NCI-H526 treated with DMSO at 0.1 percent for 48 hours (cell line): Measurements from ENCODE around the gene COL5A1.

ENCODE experiments used
- DNase-seq: peaks from one replicate; lab custom pipeline; 2025; lab: John Stamatoyannopoulos, UW

COL5A1 gene

DNA sequence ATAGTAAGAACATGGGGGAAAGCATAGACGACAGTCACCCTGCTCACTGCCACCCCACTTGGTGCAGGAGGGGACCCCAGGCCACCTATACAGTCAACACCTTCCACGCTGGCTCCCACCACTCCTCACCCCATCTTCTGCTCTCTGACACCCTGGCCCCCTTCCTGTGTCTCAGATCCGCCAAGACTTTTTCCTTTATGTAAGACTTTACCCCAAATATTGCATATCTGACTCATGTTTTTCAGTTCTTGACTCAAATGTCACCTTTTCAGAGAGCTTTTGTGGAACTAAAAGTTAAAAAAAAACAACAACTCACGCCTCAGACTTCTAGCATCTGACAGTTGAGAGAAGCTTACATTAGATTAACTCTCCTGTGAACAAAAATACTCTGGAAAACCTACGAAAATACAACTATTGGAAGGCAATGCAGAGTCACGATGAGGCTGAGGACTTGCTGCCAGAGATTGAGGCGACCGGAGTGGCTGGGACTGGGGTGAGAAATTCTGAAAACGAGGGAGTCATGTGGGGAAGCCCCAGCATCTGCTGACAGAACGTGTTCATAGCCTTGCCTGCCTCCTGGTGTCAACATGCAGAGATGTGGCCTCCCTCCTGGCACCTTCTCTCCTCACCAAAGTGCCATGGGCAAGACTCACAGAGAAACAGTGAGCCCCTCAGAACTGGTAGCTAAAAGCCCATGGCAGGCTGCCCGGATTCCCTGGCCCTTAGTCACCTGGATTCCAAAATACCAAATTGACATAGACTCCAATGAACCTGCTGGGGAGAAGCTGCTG is 216.6 kb downstream of the COL5A1 start:
- DNase-seq: no peak

DNA sequence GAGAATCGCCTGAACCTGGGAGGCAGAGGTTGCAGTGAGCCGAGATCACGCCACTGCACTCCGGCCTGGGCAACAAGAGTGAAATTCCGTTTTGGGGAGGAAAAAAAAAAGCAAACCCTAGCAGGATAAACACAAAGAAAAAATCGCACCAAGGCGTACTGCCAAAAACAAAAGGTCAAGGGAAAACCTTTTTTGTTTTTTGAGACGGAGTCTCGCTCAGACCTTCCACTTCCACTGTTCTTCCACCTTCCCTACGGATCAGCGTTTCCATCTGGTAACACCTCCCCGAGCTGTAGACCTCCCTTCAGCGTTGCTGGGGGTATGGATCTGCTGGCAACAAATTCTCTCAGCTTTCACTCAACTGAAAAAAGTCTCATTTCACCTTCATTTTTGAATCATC is 218.9 kb downstream of the COL5A1 start:
- no peak for DNase-seq

DNA sequence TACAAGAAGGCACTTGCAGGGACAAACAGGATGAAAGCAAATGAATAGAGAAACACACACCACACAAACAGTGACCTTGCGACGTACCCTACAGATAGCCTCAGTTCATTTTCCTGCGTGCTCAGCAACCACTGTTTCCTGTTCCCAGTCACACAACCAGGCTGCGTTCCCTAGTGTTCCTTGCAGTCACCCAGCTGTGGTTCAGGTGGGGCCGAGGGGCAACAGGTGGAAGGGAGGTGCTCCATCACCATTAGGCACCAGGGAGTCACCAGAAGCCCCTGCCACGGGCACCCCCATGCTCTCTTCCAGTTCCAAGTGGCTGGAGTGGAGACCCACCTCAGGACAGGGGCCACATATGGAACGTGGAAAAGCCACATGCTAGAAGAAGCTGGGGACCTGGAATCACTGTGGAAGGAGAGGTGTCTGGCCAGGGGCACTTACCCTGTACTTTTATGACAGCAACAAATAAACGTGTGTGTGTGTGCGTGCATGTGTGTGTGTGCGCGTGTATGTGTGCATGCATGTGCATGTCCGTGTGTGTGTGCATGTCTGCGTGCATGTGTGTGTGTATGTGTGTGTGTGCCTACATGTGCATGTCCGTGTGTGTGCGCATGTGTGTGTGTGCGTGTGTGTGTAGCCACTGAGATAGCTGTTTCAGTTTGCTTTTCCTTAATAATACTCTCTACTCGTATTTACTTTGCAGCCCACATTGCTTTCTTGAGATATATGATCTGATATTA is 220.2 kb downstream of the COL5A1 start:
- DNase-seq: no peak

DNA sequence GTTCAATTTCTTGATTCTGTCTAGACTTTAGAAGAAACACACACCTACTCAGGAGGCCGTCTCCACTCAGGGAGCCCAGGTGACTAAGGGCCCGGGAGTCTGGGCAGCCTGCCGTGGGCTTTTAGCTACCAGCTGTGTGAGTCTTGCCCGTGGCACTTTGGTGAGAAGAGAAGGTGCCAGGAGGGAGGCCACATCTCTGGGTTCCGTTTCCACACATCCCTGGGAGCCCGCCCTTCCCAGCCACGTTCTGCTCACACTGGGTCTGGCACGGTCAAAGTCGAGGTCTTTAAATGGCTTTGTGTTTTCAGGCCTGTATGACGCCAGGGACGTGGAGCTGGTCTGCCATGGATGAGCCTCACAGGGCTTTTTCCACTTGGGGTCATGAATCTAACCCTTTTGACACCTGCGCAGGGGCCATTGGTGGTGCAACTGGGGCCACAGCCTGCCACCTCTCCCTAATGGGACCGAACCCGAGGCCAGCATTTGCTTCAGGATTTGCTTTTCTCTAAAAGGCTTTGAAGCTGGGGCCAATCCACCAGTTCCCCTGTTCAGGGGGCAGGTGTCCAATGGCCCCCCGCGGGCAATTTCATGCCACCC is 221.8 kb downstream of the COL5A1 start:
- DNase-seq: no peak

- DNase-seq: no peak
Observed at GRCh38 chr9:134863941-134864820, 222.6 kb downstream of the COL5A1 start.

DNA sequence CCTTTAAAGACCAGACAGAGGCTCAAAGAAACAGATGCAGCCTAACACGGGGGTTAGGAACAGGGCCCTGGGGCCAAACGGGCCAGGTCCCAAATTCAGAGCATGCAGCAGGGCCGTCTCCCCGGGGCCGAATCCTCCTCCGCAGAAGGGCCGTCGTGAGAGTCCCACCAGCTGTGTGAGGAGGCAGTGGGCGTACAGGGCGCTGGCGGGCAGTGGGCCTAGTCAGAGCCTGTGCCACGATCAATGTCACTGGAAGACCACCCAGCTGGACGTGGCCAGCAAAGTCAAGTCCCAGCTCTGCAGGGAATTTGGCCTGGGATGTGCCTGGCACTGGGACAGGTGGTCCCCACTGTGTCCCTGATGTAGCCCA is 223.2 kb downstream of the COL5A1 start:
- DNase-seq: no peak

- no peak for DNase-seq
Observed at GRCh38 chr9:134867917-134868750, 226.5 kb downstream of the COL5A1 start.

DNA sequence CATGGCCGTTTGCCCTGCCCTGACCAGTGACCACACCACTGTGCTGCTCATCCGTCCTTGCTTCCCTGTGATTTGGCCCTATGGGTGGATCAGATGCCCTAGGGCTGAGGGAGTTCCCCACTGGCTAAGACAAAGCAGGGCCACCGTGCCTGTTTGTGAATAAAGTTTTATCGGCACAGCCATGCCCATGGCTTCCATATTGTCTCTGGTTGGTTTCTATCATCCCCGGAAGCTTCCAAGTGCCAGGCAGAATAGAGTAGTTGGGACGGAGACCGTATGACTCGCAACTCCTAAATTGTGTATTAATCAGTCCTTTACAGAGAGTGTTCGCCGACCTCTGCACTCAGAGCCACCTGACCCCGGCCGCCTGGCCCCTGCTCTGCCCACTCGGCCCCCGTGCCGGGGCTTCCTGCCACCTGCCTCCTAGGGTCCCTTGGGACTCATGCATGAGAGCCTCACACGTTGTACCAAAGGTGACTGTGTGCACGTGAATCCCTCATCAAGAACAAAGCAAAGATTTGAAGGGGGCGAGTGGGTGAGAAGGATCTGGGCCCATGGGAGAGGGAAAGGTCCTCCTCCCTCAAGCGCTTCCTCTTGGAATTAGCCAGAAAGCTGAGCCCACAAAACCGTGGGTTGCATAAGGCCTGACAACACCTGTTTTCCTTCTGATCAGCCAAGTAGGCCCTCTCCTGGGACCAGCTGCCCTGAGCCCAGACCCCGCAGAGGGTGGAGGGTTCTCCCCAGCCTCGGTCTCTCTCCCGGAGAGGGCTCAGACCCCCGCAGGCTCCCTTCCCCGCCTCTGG is 227.3 kb downstream of the COL5A1 start:
- DNase-seq: no peak

- DNase-seq: no peak
Observed at GRCh38 chr9:134869554-134870300, 228.1 kb downstream of the COL5A1 start.

DNA sequence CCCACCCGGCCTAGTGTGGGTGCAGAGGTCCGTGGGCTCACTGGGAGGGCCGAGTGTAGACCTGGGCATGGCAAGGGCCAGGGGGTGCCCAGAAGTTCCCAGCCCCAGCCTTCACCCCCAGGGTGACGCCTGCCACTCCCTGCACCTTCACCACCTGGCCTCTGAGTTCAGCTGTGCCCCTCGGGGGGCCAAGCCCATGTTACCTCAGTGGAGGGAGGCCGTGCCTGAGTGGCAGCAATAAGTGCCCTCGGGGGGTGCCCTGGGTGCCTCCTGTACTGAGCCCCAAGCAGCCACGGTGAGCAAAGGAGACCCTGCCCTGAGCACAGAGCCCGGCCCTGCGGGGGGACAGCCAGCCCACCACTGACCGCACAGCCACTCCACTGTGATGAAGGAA is 228.7 kb downstream of the COL5A1 start:
- no peak for DNase-seq

DNA sequence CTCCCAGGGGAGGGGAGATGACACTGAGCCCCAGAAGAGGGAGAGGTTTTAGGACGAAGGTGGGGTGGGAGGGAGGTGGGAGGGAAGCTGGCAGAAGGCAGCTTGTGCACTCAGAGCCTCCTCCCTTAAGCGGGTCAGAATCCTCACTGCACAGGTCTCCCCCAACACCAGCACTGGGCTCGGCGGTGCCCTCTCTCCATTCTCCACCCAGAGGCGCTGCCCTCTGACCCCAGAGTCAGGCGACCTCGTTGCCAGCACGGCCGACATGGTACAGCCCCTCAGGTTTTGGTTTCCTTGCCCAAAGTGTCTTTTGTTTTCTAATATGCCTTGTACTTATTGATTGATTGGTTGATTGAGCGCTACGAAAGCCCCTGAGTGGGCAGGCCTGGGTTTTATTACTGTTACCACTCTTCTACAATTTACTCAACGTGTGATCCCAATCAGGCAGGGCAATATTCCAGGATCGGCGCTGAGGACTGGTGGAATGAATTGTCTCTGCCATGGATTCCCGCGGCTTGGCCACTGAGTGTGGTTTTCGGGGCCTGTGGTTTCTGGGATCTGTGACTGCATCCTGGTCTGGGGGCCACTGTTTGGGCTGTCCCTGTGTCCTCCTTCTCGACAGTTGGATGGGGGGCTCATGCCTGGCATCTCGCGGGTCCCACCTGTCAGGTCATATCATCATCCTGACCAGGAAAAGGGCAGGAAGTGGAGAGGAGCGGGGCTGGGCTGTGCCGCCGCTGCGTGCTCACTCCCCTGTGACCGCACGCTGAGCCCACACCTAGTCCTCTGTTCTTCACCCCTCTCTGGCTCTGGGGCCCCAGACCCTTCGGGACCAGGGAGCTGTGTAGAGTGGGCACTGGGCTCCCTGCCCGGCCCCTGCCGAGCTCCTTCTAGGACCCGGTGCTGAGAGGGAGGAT is 229.4 kb downstream of the COL5A1 start:
- no peak for DNase-seq

DNA sequence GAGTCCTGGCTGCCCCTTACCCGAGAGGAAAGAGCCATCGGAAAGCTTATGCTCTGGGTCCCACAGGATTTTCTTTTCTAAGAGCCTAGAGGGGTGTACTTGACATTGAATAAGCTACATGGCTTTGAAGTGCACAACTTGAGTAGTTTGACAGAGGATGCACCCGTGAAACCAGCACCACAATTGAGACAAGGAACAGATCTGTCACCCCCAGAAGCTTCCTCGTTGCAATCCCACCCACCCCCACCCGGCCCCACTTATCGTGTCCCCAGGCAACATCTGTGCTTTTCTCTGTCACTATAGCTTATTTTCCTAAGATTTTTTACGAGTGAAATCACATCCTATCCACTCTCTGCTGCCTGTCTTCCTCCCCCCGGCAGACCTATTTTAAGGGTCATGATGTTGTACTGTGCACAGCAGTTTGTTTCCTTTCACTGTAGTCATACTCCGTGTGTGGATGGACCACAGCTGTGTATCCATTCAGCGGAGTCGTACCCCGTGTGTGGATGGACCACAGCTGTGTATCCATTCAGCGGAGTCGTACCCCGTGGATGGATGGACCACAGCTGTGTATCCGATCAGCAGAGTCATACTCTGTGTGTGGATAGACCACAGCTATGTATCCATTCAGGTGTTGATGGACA is 230.2 kb downstream of the COL5A1 start:
- DNase-seq: no peak

DNA sequence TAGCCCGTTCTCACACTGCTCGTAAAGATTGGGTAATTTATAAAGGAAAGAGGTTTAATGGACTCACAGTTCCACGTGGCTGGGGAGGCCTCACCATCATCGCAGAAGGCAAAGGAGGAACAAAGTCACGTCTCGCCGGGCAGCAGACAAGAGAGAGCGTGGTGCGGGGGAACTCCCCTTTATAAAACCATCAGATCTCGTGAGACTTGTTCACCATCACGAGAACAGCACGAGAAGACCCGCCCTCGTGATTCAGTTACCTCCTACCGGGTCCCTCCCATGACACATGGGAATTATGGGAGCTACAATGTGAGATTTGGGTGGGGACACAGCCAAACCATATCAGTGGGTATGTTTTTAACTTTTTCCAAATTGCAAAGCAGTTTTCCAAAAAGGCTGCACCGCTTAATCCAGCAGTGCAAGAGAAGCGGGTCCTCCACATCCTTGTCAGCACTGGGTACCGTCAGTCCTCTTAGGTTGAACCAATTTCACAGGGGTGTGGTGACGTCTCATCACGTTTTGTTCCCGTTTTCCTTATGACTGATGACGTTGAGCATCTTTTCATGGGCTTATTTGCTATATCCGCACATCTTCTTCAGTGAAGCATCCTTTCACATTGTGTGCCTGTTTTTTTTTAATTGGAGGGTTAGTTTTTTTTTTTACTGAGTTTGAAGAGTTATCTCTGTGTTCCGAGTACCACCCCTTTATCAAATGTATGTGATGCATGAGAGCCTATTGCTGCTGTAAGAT is 231.1 kb downstream of the COL5A1 start:
- DNase-seq: no peak

DNA sequence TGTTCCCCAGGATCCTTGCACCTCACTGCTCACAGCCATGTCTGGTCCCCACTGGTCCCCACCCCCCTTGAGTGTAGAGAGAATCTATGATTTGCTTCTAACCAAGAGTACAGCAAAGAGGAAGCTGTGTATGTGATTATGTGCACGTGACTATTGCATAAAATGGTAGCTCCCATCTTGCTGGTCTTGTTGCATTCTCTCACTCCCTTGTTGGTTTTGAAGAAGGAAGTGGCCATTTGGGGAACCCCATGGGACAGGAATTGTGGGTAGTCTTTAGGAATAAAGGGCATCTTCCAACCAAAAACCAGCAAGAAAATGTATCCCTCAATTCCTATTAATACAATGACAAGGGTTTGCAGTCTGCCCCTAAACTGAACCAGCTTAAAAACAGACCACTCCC is 233.8 kb downstream of the COL5A1 start:
- no peak for DNase-seq

- no peak for DNase-seq
Observed at GRCh38 chr9:134877541-134877940, 235.9 kb downstream of the COL5A1 start.

GRCh38 chr9:134879664-134880483 is 238.3 kb downstream of the COL5A1 start:
- no peak for DNase-seq
